Measurements from ENCODE around the gene DELE1.

The DELE1 gene

GRCh38 chr5:141960018-141960417 lies 36.3 kb downstream of the DELE1 start:
- DNase-seq, result no peak

- peak; percentile 71 for DNase-seq
Measured at GRCh38 chr5:141960449-141961323, 37.0 kb downstream of the DELE1 start.

GRCh38 chr5:141961466-141961865 lies 37.8 kb downstream of the DELE1 start:
- no peak for DNase-seq

- DNase-seq, result no peak
Measured at GRCh38 chr5:141963701-141964100, 40.0 kb downstream of the DELE1 start.

GRCh38 chr5:141965071-141965470 lies 41.4 kb downstream of the DELE1 start:
- no peak for DNase-seq

GRCh38 chr5:141966275-141966962 lies 42.7 kb downstream of the DELE1 start:
- DNase-seq, result no peak

- DNase-seq, result no peak
Measured at GRCh38 chr5:141966963-141967333, 43.3 kb downstream of the DELE1 start.

- DNase-seq, result peak; percentile 84
Measured at GRCh38 chr5:141968914-141969608, 45.4 kb downstream of the DELE1 start, which contains the start of gene RNF14. TSS of gene RNF14 (plus strand) at chr5:141969105. CDS start at chr5:141973589, 4,484 bp downstream.

- DNase-seq, result peak; percentile 43
Measured at GRCh38 chr5:141969783-141970771, 46.4 kb downstream of the DELE1 start.

GRCh38 chr5:141973871-141974595 lies 50.4 kb downstream of the DELE1 start:
- no peak for DNase-seq

GRCh38 chr5:141976176-141976575 lies 52.5 kb downstream of the DELE1 start:
- no peak for DNase-seq

- no peak for DNase-seq
Measured at GRCh38 chr5:141978389-141978788, 54.7 kb downstream of the DELE1 start.

- DNase-seq, result no peak
Measured at GRCh38 chr5:141982626-141983025, 59.0 kb downstream of the DELE1 start.

- DNase-seq, result no peak
Measured at GRCh38 chr5:141986072-141986471, 62.4 kb downstream of the DELE1 start.

GRCh38 chr5:141989720-141990119 lies 66.0 kb downstream of the DELE1 start:
- DNase-seq, result no peak
